Neutrophil (primary cell): Measurements from ENCODE around the gene YWHAE.

ENCODE experiments used
- H3K27ac ChIP-seq: fragments of 200-600 bp; sonication (generic); 2 replicates; pipeline ENCODE4 v1.5.1; 2016; ENCODE audit warnings: mild to moderate bottlenecking, moderate library complexity
- H3K27me3 ChIP-seq: fragments of 200-600 bp; sonication (generic); 2 replicates; pipeline ENCODE4 v1.6.0; 2016; ENCODE audit warnings: mild to moderate bottlenecking
- H3K36me3 ChIP-seq: fragments of 200-600 bp; sonication (generic); 2 replicates; pipeline ENCODE4 v1.5.1; 2017
- H3K4me1 ChIP-seq, 2 experiments: fragments of 200-600 bp in 1 of 2; sonication (generic) in 1 of 2; 1 replicate in 1 of 2; 2 replicates in 1 of 2; pipeline versions ENCODE4 v1.5.1 to v1.6.1; 2013 to 2016; ENCODE audit warnings: low read depth in 1 of 2, low read length in 1 of 2, mild to moderate bottlenecking in 1 of 2, moderate library complexity in 1 of 2; ENCODE audit not compliant: control insufficient read depth in 1 of 2, insufficient read depth in 1 of 2
- H3K4me3 ChIP-seq, 2 experiments: fragments of 200-600 bp in 1 of 2; sonication (generic) in 1 of 2; 1 replicate in 1 of 2; 2 replicates in 1 of 2; pipeline ENCODE4 v1.5.1; 2013 to 2016; ENCODE audit warnings: low read depth in 1 of 2, low read length in 1 of 2, mild to moderate bottlenecking in 1 of 2, moderate library complexity in 1 of 2
- H3K9me3 ChIP-seq: fragments of 200-600 bp; sonication (generic); 2 replicates; pipeline ENCODE4 v1.5.1; 2016
- TF ChIP-seq, protein P1 (sequence below): fragments of 200-600 bp; sonication (generic); IDR thresholded peaks from 2 replicates; pipeline ENCODE4 v1.5.1; 2016; ENCODE audit warnings: antibody characterized with exemption

The YWHAE gene

DNA sequence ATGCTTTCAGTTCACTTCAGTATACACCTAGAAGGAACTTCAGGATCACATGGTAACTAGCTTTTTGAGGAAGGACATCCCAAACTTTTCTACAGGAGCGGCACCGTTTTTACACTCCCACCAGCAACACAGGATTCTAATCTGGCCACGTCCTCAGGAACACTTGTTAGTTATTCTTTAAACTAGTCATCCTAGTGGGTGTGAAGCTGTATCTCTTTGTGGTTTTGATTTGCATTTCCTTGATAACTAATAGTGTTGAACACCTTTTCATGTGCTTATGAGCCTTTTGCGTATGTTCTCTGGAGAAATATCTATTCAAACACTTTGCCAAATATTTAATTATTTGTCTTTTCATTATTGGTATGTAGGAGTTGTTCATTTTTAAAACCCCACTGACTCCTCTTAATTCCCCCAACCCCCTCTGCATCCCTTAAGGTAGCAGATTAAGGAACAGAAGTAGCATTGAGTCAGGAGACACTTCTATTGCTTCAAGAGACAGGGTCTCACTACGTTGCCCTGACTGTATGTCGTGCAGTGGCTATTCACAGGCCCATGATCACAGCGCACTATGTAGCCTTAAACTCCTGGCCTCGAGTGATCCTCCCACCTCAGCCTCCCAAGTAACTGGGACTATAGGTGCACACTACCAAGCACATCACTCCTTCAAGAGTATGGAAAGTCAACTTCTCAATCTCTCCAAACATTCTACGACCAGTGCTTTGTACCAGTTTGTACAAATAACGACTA is 25.4 kb downstream of the YWHAE start:
- Histone ChIP-seq H3K4me1 (no peaks in the 10 kb centered on the region), H3K27me3 (no peaks in the 10 kb centered on the region), H3K4me3 (no peak overlapping the region), H3K27ac (no peak overlapping the region), H3K9me3 (no peaks in the 10 kb centered on the region), H3K36me3 (peaks cover 4% of the 10 kb centered on the region)
- TF ChIP-seq, protein P1, sequence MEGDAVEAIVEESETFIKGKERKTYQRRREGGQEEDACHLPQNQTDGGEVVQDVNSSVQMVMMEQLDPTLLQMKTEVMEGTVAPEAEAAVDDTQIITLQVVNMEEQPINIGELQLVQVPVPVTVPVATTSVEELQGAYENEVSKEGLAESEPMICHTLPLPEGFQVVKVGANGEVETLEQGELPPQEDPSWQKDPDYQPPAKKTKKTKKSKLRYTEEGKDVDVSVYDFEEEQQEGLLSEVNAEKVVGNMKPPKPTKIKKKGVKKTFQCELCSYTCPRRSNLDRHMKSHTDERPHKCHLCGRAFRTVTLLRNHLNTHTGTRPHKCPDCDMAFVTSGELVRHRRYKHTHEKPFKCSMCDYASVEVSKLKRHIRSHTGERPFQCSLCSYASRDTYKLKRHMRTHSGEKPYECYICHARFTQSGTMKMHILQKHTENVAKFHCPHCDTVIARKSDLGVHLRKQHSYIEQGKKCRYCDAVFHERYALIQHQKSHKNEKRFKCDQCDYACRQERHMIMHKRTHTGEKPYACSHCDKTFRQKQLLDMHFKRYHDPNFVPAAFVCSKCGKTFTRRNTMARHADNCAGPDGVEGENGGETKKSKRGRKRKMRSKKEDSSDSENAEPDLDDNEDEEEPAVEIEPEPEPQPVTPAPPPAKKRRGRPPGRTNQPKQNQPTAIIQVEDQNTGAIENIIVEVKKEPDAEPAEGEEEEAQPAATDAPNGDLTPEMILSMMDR, result no peak

DNA sequence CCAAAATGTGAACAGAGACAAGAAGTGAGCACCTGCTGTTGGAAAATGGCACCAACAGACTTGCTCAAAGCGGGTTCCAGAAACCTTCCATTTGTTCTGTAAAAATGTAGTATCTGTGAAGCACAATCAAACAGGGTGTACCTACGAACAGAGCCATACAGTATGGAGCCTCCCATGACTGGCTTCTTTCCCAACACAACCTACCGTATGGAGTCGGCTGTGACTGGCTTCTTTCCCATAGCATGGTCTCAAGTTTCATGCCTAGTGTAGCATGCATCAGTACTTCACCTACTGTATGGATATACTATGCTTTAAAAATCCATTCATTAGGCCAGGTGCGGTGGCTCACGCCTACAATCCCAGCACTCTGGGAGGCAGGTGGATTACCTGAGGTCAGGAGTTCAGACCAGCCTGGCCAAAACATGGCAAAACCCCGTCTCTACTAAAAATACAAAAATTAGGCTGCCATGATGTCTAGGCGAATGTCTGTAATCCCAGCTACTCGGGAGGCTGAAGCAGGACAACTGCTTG is 26.2 kb downstream of the YWHAE start:
- no peaks in the 10 kb centered on the region for H3K4me1 ChIP-seq
- TF ChIP-seq, protein P1, result no peak
- H3K4me3 ChIP-seq, result no peak overlapping the region
- peaks cover 4% of the 10 kb centered on the region for H3K36me3 ChIP-seq
- no peaks in the 10 kb centered on the region for H3K27me3 ChIP-seq
- H3K9me3 ChIP-seq, result no peaks in the 10 kb centered on the region
- no peak overlapping the region for H3K27ac ChIP-seq

DNA sequence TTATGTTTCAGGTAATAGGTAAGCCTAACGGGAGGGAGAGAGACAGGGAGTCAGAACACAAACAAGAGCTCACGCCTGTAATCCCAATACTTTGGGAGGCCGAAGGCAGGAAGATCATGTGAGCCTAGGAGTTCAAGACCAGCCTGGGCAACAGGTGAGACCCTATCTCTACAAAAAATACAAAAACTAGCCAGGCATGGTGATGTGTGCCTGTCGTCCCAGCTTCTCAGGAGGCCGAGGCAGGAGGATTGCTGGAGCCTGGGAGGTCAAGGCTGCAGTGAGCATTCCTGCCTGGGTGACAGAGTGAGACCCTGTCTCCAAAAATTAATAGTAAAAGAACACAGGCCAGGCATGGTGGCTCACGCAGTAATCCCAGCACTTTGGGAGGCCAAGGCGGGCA is 27.4 kb downstream of the YWHAE start:
- no peaks in the 10 kb centered on the region for H3K4me1 ChIP-seq
- H3K36me3 ChIP-seq, result peaks cover 4% of the 10 kb centered on the region
- no peaks in the 10 kb centered on the region for H3K9me3 ChIP-seq
- H3K27ac ChIP-seq, result no peak overlapping the region
- TF ChIP-seq, protein P1, result no peak
- no peaks in the 10 kb centered on the region for H3K27me3 ChIP-seq
- H3K4me3 ChIP-seq, result no peak overlapping the region

DNA sequence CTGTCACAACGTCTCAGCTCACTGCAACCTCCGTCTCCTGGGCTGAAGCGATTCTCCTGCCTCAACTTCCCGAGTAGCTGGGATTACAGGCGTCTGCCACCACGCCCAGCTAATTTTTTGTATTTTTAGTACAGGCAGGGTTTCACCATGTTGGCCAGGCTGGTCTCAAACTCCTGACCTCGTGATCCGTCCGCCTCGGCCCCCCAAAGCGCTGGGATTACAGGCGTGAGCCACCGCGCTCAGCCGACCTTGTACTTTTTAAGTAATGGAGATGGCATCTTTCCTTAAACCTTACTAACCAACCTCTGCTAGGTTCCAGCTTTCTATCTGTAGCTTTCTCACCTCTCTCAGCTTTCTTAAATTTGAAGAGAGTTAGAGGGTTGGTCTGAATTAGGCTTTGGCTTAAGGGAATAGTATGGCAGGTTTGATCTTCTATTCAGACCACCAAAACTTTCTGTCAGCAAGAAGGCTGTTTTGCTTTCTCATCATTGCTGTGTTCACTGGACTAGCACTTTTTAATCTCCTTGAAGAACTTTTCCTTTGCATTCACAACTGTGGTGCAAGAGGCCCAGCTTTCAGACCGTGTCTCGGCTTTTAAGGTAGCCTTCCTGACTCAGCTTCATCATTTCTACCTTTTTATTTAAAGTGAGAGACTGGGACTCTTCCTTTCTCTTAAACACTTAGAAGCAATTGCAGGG is 28.0 kb downstream of the YWHAE start:
- no peaks in the 10 kb centered on the region for H3K4me1 ChIP-seq

DNA sequence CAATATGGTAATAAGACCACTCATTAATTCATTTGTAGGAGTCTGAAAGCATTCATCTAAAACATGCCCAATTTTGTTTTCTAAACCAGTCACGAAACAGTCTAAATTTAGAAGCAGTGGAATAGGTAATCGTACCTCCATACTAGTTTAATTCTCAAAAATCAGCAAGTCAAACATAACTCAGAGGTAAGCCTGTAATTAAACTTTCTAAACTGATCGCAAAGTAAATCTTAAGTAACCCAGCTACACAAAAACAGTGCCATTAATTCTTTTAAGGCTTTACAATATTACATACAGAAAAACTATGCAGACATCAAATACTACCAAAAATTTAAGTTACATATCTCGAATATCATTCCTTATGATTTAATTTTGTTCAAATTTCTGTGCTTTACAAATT is 31.4 kb downstream of the YWHAE start:
- TF ChIP-seq, protein P1, result no peak
- Histone ChIP-seq H3K4me1 (peaks cover 12 to 16% of the 10 kb centered on the region in 2 experiments), H3K27me3 (no peaks in the 10 kb centered on the region)

More for the DNA sequence above, 28.0 kb downstream of the YWHAE start:
- H3K36me3 ChIP-seq, result peaks cover 4% of the 10 kb centered on the region
- no peak overlapping the region for H3K27ac ChIP-seq
- no peaks in the 10 kb centered on the region for H3K27me3 ChIP-seq
- no peaks in the 10 kb centered on the region for H3K9me3 ChIP-seq
- H3K4me3 ChIP-seq, result no peak overlapping the region
- TF ChIP-seq, protein P1, result no peak

More for the DNA sequence above, 31.4 kb downstream of the YWHAE start:
- Histone ChIP-seq H3K9me3 (no peaks in the 10 kb centered on the region), H3K27ac (no peak overlapping the region), H3K36me3 (peaks cover 14% of the 10 kb centered on the region), H3K4me3 (no peak overlapping the region)
